HCT116 (cell line): Measurements from ENCODE around the gene LPA.

Source experiments
- CEBPB ChIP-seq: IDR thresholded peaks from 2 replicates; pipeline ENCODE4 v1.6.1; 2012; ENCODE audit warnings: low read depth
- CTCF ChIP-seq, 3 experiments: fragments of 200-600 bp in 1 of 3; sonication (generic) in 1 of 3; IDR thresholded peaks in 2 of 3; conservative IDR thresholded peaks in 1 of 3; 2 replicates each; pipeline ENCODE4 v1.5.1; 2012 to 2017; ENCODE audit warnings: low read depth in 2 of 3, low read length in 2 of 3, antibody characterized with exemption in 1 of 3, borderline replicate concordance in 1 of 3, control low read depth in 1 of 3, mild to moderate bottlenecking in 1 of 3, mixed read lengths in 1 of 3, mixed run types in 1 of 3, moderate library complexity in 1 of 3; ENCODE audit not compliant: insufficient read depth in 1 of 3
- EZH2 ChIP-seq: fragments of 200-600 bp; sonication (generic); IDR thresholded peaks from 2 replicates; pipeline ENCODE4 v1.6.1; 2017; ENCODE audit warnings: antibody characterized with exemption, mixed run types
- JUND ChIP-seq: IDR thresholded peaks from 2 replicates; pipeline ENCODE4 v1.6.1; 2012
- RAD21 ChIP-seq: IDR thresholded peaks from 2 replicates; pipeline ENCODE4 v1.6.1; 2012; ENCODE audit warnings: low read depth, mild to moderate bottlenecking
- SIN3A ChIP-seq: IDR thresholded peaks from 2 replicates; pipeline ENCODE4 v1.6.1; 2012; ENCODE audit warnings: low read depth
- YY1 ChIP-seq: IDR thresholded peaks from 2 replicates; pipeline ENCODE4 v1.6.1; 2011; ENCODE audit warnings: low read length, low read depth, moderate library complexity, mild to moderate bottlenecking; ENCODE audit not compliant: insufficient replicate concordance; ENCODE audit errors: extremely low read depth

- TF ChIP-seq SIN3A = no peak
- TF ChIP-seq CTCF (IDR thresholded peaks at IDR 0.05 in 2 of 3, conservative IDR thresholded peaks at IDR 0.05 in 1 of 3; ENCODE audit: borderline replicate concordance in 1 of 3, insufficient read depth in 1 of 3, low read depth in 2 of 3, low read length in 2 of 3) = no peak
- TF ChIP-seq RAD21 = no peak
- TF ChIP-seq JUND = no peak
- no peak for TF ChIP-seq YY1
- no peak for TF ChIP-seq EZH2
- no peak for TF ChIP-seq CEBPB
Observed at GRCh38 chr6:160487116-160487515, 177.0 kb downstream of the LPA start.
